Spleen (tissue), 11 donors: ENCODE measurements around the gene AVPR2. TPM values are rescaled to one million over a fixed set of nuclear protein-coding genes. Genes with fewer than 3 reads are reported as not detected.

Experiments
- DNase-seq: peaks from one replicate; pipeline ENCODE4 v3.0.0-alpha.2; 2020
- H3K27ac ChIP-seq, 8 donors: fragments of 200-600 bp; sonication (generic) in 7 of 8; 1 replicate in 4 of 8; 2 replicates in 4 of 8; pipeline versions ENCODE4 v1.5.0 to v1.8.0; 2016 to 2021; ENCODE audit warnings: inconsistent platforms in 4 of 8, mild to moderate bottlenecking in 4 of 8, moderate library complexity in 1 of 8
- H3K27me3 ChIP-seq, 7 donors: fragments of 200-600 bp; sonication (generic) in 6 of 7; replicated peaks in 1 of 7; 1 replicate in 4 of 7; 2 replicates in 3 of 7; pipeline versions ENCODE4 v1.5.0 to v1.8.0; 2016 to 2021; ENCODE audit warnings: inconsistent platforms in 3 of 7, mild to moderate bottlenecking in 1 of 7
- H3K36me3 ChIP-seq, 6 donors: fragments of 200-600 bp; sonication (generic) in 5 of 6; 1 replicate in 4 of 6; 2 replicates in 2 of 6; pipeline versions ENCODE4 v1.5.0 to v1.8.0; 2016 to 2021; ENCODE audit warnings: inconsistent platforms in 2 of 6
- H3K4me1 ChIP-seq, 6 donors: fragments of 200-600 bp; sonication (generic) in 5 of 6; 1 replicate in 3 of 6; 2 replicates in 3 of 6; pipeline versions ENCODE4 v1.5.0 to v1.8.0; 2016 to 2021; ENCODE audit warnings: inconsistent platforms in 3 of 6
- H3K4me3 ChIP-seq, 8 donors: fragments of 200-600 bp; sonication (generic) in 7 of 8; 1 replicate in 4 of 8; 2 replicates in 4 of 8; pipeline versions ENCODE4 v1.5.0 to v1.8.0; 2016 to 2021; ENCODE audit warnings: inconsistent platforms in 4 of 8, mild to moderate bottlenecking in 4 of 8, moderate library complexity in 2 of 8
- H3K9me3 ChIP-seq, 8 donors: fragments of 200-600 bp; sonication (generic) in 7 of 8; 1 replicate in 4 of 8; 2 replicates in 4 of 8; pipeline versions ENCODE4 v1.5.0 to v1.8.0; 2016 to 2021; ENCODE audit warnings: inconsistent platforms in 4 of 8
- POLR2A ChIP-seq, 3 donors: fragments of 450-650 bp; IDR thresholded peaks; one replicate each; pipeline ENCODE4 v1.5.1; 2017; ENCODE audit warnings: antibody characterized with exemption in 3 of 3, mild to moderate bottlenecking in 1 of 3
- POLR2AphosphoS5 ChIP-seq, 3 donors: sonication (generic); formaldehyde crosslinking; IDR thresholded peaks; one replicate each; pipeline ENCODE4 v1.5.1; 2017; ENCODE audit warnings: antibody characterized with exemption in 3 of 3
- WGBS, 5 donors: extraction: QIAGEN DNeasy Blood & Tissue Kit in 3 of 5; methylation state at CpG; one replicate each; pipeline versions ENCODE4 v1.1.5 to v1.1.7; 2013 to 2018; 5-methylcytosine and 5-hydroxymethylcytosine counted together
- intact Hi-C: fragments of 100-400 bp; cut with DNase I; formaldehyde crosslinking; loops from one replicate; pipeline ENCODE4 v1.15.0; 2023; ENCODE audit warnings: low total_unique reads
- polyA plus RNA-seq, 3 donors: library from polyadenylated mRNA; stranded (reverse); fragments of 200-250 nt; gene quantifications; one replicate each; pipeline ENCODE4 v1.2.1, GENCODE V29; 2013
- total RNA-seq, 7 donors: library from RNA; depleted of rRNA in 3 of 7; stranded (reverse); fragments of >200 nt in 3 of 7; fragmentation: NEBNext Ultra II Directional in 4 of 7; extraction: Animal tissue kit (Norgen Biotek cat#: 25700) in 4 of 7; gene quantifications; one replicate each; pipeline versions ENCODE4 v1.1.0 to v1.2.1, GENCODE V29; 2016 to 2021
- TF ChIP-seq, protein P1 (sequence below), 11 experiments: fragments of 200-600 bp in 7 of 11; fragments of 450-650 bp in 4 of 11; sonication (generic) in 4 of 11; IDR thresholded peaks in 8 of 11; conservative IDR thresholded peaks in 3 of 11; 1 replicate in 7 of 11; 2 replicates in 4 of 11; pipeline versions ENCODE4 v1.4.0 to v1.8.0; 2016 to 2021; ENCODE audit warnings: antibody characterized with exemption in 11 of 11, inconsistent platforms in 4 of 11, mild to moderate bottlenecking in 1 of 11
- donor health status: healthy with polysubstance abuse.
- donor health status: DM: no; HTN: no; CAD: no; lungs with moderate emphysema.
- donor health status: DM: no; HTN: no; CAD: no.
- donor health status: Bipolar disorder and iron deficiency.
- donor health status: healthy.
- donor health status: DM: no; HTN: no; CAD: no.
- donor health status: DM: yes; HTN: yes; CAD: no.

Gene AVPR2
- total and polyA plus RNA-seq, 10 donors = 0.22 to 0.77 (median 0.39) TPM; not detected in 6

DNA sequence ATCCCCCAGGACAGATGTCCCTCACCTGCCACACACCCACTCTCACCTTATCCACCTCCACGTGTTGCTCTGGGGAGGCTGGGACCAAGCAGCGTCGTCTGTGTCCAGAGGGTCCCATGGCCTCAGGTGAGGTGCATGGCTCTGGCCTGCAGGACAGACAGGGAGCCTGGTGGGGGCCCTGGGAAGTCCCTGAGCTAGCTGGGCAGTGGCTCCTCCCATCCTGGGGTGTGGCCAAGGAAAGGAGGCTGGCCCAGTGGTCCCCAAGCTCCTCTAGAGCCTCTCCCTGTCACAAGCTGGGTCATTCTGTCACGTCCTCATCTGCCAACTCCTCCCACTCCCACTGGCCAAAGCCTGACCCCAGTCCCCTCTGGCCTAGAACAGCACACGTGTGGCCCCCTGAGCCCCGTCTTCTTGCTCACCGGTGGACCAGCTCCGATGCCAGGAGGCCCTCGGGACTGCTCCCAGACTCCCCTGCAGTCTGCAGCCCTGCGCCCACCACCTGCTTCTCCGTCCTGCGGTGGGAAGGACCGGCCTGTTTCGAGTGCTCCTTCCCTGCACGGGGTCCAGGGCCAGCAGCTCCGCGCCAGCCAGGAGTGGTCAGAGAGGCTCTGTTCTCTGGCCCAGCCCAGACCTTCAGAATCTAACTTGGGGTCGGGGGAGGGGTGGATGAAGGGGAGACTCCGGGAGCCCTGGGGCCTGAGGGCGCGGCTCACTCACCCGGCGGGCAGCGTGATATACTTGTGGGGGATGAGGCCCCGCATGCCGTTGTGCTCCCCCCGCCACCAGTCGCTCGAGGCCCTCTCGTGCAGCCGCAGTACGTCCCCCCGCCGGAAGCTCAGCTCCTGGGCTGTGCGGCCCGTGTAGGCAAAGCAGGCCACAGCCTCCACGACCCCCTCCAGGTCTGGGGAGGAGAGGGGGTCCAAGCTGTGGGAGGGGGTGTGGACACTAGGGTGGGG lies 4.8 kb downstream of the AVPR2 start:
- H3K36me3 ChIP-seq = peaks cover 0 to 76% (median 35%) of the 10 kb centered on the region in 6 donors

DNA sequence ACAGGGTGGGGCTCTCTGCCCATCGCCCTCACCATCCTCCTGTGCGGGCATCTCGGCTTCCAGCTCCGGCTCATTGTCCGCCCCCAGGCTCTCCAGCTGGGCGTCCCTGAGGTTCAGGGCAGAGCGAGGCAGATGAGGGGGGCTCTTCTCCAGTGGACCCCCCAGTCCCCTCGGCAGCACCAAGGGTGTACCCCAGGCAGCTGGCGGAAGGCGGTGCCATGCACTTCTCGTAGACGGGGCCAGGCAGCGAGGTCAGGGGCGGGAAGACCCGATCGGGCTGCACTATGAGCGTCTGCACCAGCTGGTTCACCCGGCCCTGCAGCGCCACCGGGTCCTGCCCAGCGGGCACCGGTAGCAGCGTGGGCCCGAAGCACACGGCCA lies 5.5 kb downstream of the AVPR2 start:
- H3K4me1 ChIP-seq = peaks cover 0 to 19% (median 5%) of the 10 kb centered on the region in 6 donors
- no peak for DNase-seq
- no peak overlapping the region for H3K27ac ChIP-seq
- peaks cover 0 to 83% (median 35%) of the 10 kb centered on the region in 6 donors for H3K36me3 ChIP-seq
- no peaks in the 10 kb centered on the region for H3K9me3 ChIP-seq
- H3K4me3 ChIP-seq = no peak overlapping the region
- intact Hi-C loops = no loop called here
- WGBS, 5 donors = 93 to 100% (median 96%) methylated on average over 2 to 25 of the region's 25 CpGs
- H3K27me3 ChIP-seq = peaks cover 0 to 24% (median 0%) of the 10 kb centered on the region in 7 donors
- TF ChIP-seq POLR2AphosphoS5 (IDR thresholded peaks at IDR 0.05) (no peak), POLR2A (IDR thresholded peaks at IDR 0.05) (no peak)
- TF ChIP-seq, protein P1, sequence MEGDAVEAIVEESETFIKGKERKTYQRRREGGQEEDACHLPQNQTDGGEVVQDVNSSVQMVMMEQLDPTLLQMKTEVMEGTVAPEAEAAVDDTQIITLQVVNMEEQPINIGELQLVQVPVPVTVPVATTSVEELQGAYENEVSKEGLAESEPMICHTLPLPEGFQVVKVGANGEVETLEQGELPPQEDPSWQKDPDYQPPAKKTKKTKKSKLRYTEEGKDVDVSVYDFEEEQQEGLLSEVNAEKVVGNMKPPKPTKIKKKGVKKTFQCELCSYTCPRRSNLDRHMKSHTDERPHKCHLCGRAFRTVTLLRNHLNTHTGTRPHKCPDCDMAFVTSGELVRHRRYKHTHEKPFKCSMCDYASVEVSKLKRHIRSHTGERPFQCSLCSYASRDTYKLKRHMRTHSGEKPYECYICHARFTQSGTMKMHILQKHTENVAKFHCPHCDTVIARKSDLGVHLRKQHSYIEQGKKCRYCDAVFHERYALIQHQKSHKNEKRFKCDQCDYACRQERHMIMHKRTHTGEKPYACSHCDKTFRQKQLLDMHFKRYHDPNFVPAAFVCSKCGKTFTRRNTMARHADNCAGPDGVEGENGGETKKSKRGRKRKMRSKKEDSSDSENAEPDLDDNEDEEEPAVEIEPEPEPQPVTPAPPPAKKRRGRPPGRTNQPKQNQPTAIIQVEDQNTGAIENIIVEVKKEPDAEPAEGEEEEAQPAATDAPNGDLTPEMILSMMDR (IDR thresholded peaks at IDR 0.05 in 8 of 11, conservative IDR thresholded peaks at IDR 0.05 in 3 of 11) = no peak

More for the DNA sequence above, 4.8 kb downstream of the AVPR2 start:
- 73 to 87% (median 85%) methylated on average over 19 to 37 of the region's 37 CpGs; no CpG with 5 or more reads in 1 of the 5 donors for WGBS, 5 donors
- Histone ChIP-seq H3K9me3 (no peaks in the 10 kb centered on the region), H3K27me3 (peaks cover 0 to 24% (median 0%) of the 10 kb centered on the region in 7 donors), H3K4me3 (no peak overlapping the region), H3K4me1 (peaks cover under 1 to 26% (median 12%) of the 10 kb centered on the region in 6 donors), H3K27ac (peak overlapping the region in 1 of 8 donors; percentile 15)
- peak; percentile 76 for DNase-seq
- TF ChIP-seq POLR2AphosphoS5 (IDR thresholded peaks at IDR 0.05) = peak in 1 of 3 donors; percentile 26
- TF ChIP-seq, protein P1 (IDR thresholded peaks at IDR 0.05 in 8 of 11, conservative IDR thresholded peaks at IDR 0.05 in 3 of 11) = no peak
- intact Hi-C loops = no loop called here

DNA sequence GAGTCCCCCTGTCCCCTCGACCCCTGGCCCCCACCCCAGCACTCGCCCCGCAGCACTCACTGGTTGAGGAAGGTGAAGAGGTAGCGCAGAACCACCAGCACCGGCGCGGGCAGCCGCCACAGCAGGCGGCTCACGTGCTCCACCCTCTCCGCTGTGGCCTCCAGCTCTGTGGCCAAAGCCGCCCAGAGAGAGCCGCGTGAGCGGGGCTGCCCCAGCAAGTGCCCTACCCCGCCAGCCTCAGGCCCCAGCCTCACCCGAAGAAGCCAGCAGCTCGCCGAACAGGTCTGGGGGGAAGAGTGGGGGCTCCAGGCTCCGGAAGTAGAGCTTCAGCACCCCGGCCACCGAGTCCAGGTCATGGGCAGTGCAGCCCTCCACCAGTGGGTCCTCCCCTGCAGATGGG lies 6.0 kb downstream of the AVPR2 start:
- intact Hi-C loops = no loop called here
- Histone ChIP-seq H3K27me3 (peaks cover 0 to 24% (median 0%) of the 10 kb centered on the region in 7 donors), H3K4me1 (peaks cover 0 to 15% (median under 1%) of the 10 kb centered on the region in 6 donors), H3K36me3 (peaks cover 0 to 87% (median 35%) of the 10 kb centered on the region in 6 donors), H3K9me3 (no peaks in the 10 kb centered on the region), H3K4me3 (no peak overlapping the region), H3K27ac (no peak overlapping the region)
- 93 to 96% (median 95%) methylated on average over 10 to 22 of the region's 22 CpGs; no CpG with 5 or more reads in 1 of the 5 donors for WGBS, 5 donors
- DNase-seq = no peak
- TF ChIP-seq POLR2AphosphoS5 (IDR thresholded peaks at IDR 0.05) (no peak), POLR2A (IDR thresholded peaks at IDR 0.05) (no peak)
- TF ChIP-seq, protein P1 (IDR thresholded peaks at IDR 0.05 in 8 of 11, conservative IDR thresholded peaks at IDR 0.05 in 3 of 11) = no peak

DNA sequence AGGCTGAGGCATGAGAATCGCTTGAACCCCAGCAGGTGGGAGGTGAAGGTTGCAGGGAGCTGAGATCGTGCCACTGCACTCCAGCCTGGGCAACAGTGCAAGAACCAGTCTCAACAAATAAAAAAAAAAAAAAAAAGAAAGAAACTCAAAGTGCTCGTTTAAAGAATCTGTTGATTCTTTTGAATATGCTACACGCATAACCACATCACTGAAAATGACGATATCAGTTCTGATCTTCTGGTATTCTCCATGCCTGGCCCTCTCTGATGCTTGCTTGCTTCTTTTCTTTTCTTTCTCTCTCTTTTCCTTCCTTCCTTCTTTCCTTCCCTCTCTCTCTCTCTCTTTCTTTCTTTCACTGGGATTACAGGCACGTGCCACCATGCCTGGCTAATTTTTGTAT lies 7.3 kb downstream of the AVPR2 start:
- peaks cover 0 to 100% (median 35%) of the 10 kb centered on the region in 6 donors for H3K36me3 ChIP-seq
- WGBS, 5 donors = 77 to 89% (median 84%) methylated on average over 6 of the region's 6 CpGs
- peaks cover 0 to 1% (median 0%) of the 10 kb centered on the region in 6 donors for H3K4me1 ChIP-seq
- peaks cover 0 to 24% (median 0%) of the 10 kb centered on the region in 7 donors for H3K27me3 ChIP-seq
- no peaks in the 10 kb centered on the region for H3K9me3 ChIP-seq
- intact Hi-C loops = no loop called here
- TF ChIP-seq, protein P1 (IDR thresholded peaks at IDR 0.05 in 8 of 11, conservative IDR thresholded peaks at IDR 0.05 in 3 of 11) = no peak
- TF ChIP-seq POLR2A (IDR thresholded peaks at IDR 0.05) = no peak
- TF ChIP-seq POLR2AphosphoS5 (IDR thresholded peaks at IDR 0.05) = no peak
- no peak overlapping the region for H3K27ac ChIP-seq
- no peak overlapping the region for H3K4me3 ChIP-seq
- no peak for DNase-seq
